ENCODE results near the gene RXFP4.

GRCh38 chr1:155982106-155982505 is 40.7 kb downstream of the RXFP4 start:
- no peak for TF ChIP-seq CTCF (IDR thresholded peaks at IDR 0.05 in 8 of 11, conservative IDR thresholded peaks at IDR 0.05 in 3 of 11)
- TF ChIP-seq POLR2A (IDR thresholded peaks at IDR 0.05) = no peak
